Measurements from ENCODE around the gene MDGA2. TPM values are rescaled to one million over a fixed set of nuclear protein-coding genes. Genes with fewer than 3 reads are reported as not detected.

MDGA2 gene
- total and polyA plus RNA-seq, 2 of the 13 experiments (the other 11 are each of a cell fraction or from before 2014, with no cell fraction given): not detected

DNA sequence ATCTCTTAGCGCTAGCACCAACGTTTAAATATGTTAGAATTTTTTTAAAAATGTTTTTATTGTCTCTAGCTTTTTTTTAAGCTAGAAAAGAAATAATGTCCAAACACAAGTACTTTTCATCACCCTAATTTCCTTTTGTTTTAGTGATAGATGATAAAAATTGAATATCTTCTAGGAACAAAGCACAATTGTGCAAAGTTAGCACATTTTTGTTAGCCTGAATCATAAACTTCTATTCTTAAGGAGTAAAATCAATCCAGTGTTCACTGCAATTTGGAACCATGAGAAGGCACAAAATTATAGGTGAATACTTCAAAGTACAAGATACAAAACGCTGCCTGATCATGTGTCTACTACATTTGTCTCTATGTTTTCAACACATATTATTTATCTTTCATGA, 615.4 kb downstream of the MDGA2 start:
- POLR2A ChIA-PET: no interaction called here
- no TSS peak for BruUV-seq (replicated peaks)
- WGBS (ENCODE audit: low lambda C conversion rate): 0% methylated on average over 3 of the region's 3 CpGs

DNA sequence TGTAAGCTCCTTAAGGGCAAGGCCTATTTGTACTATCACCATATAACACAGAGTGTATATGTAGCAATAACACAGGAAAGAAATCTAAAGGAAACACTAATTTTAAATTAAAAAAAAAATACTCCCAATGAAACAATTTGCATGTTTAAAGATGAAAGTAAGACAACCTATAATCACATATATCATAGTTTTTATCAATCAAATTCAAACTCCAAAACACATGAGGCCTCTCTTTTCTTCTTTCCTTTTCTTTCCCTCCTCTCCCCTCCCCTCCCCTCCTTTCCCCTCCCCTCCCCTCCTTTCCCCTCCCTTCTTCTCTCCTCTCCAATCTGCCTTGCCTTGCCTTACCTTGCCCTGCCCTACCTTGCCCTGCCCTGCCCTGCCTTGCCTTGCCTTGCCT, 618.0 kb downstream of the MDGA2 start:
- in situ Hi-C loops (cut with HindIII; ENCODE audit: extremely low pct_ligation_motif_present, low pct_unique_long_range_greater_than_20kb) (no loop called here), intact Hi-C loops (cut with micrococcal nuclease; ENCODE audit: unreplicated experiment) (no loop called here)
- Histone ChIP-seq H3K27ac (ENCODE audit: extremely low read length, insufficient read depth, low read length) (no peak overlapping the region), H3K36me3 (replicated peaks in 1 of 2; ENCODE audit: control insufficient read depth in 1 of 2, insufficient read depth in 2 of 2, low read length in 2 of 2) (no peaks in the 10 kb centered on the region), H3K79me2 (ENCODE audit: insufficient read depth, low read length) (no peaks in the 10 kb centered on the region), H3K9ac (ENCODE audit: insufficient read depth, low read depth, low read length) (no peak overlapping the region), H3K4me3 (replicated peaks in 1 of 3; ENCODE audit: insufficient read depth in 1 of 3, low read depth in 2 of 3, low read length in 3 of 3) (no peak overlapping the region), H3K27me3 (ENCODE audit: control insufficient read depth in 1 of 2, insufficient read depth in 2 of 2, low read length in 2 of 2) (no peaks in the 10 kb centered on the region), H4K20me1 (ENCODE audit: insufficient read depth, low read length) (no peaks in the 10 kb centered on the region), H3K4me1 (ENCODE audit: insufficient read depth, low read length) (no peaks in the 10 kb centered on the region), H3K9me3 (ENCODE audit: low read length) (no peaks in the 10 kb centered on the region), H3K4me2 (ENCODE audit: low read depth, low read length) (no peak overlapping the region), H2AFZ (ENCODE audit: low read length) (no peak overlapping the region)
- POLR2A ChIA-PET: no interaction called here
- DNase-seq (ENCODE audit: low spot score): no peak
- no peak for ATAC-seq
- TF ChIP-seq ZNF678 (CRISPR knock-in tag; IDR thresholded peaks at IDR 0.05) (no peak), ZNF124 (CRISPR knock-in tag; IDR thresholded peaks at IDR 0.05) (no peak), CREM (IDR thresholded peaks at IDR 0.05) (no peak), CREM (CRISPR knock-in tag; IDR thresholded peaks at IDR 0.05) (no peak), ERF (CRISPR knock-in tag; IDR thresholded peaks at IDR 0.05) (no peak), ZFYVE20 (CRISPR knock-in tag; IDR thresholded peaks at IDR 0.05; ENCODE audit: borderline replicate concordance, low read depth) (no peak), HNRNPK (IDR thresholded peaks at IDR 0.05; ENCODE audit: low read depth, low read length, poor library complexity, severe bottlenecking) (peak; percentile 92), ZNF264 (CRISPR knock-in tag; IDR thresholded peaks at IDR 0.05) (no peak), NFE2L2 (IDR thresholded peaks at IDR 0.05; ENCODE audit: low read length) (no peak)
- TF ChIP-seq, protein P1, sequence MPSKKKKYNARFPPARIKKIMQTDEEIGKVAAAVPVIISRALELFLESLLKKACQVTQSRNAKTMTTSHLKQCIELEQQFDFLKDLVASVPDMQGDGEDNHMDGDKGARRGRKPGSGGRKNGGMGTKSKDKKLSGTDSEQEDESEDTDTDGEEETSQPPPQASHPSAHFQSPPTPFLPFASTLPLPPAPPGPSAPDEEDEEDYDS (CRISPR knock-in tag; IDR thresholded peaks at IDR 0.05): no peak
- CTCF ChIA-PET (ENCODE audit: low intra/inter-chr PET ratio, low total read pairs): no interaction called here
- BruUV-seq (replicated peaks): no TSS peak
- FAIRE-seq: no peak

More for the DNA sequence above, 615.4 kb downstream of the MDGA2 start:
- H3K4me2 ChIP-seq (ENCODE audit: low read depth, low read length): no peak overlapping the region
- H3K36me3 ChIP-seq (replicated peaks in 1 of 2; ENCODE audit: control insufficient read depth in 1 of 2, insufficient read depth in 2 of 2, low read length in 2 of 2): no peaks in the 10 kb centered on the region
- no peak overlapping the region for H2AFZ ChIP-seq (ENCODE audit: low read length)
- intact Hi-C loops (cut with micrococcal nuclease; ENCODE audit: unreplicated experiment): no loop called here
- no peaks in the 10 kb centered on the region for H3K79me2 ChIP-seq (ENCODE audit: insufficient read depth, low read length)
- DNase-seq (ENCODE audit: low spot score): no peak
- FAIRE-seq: no peak
- no peaks in the 10 kb centered on the region for H3K4me1 ChIP-seq (ENCODE audit: insufficient read depth, low read length)
- no peak for ATAC-seq
- in situ Hi-C loops (cut with HindIII; ENCODE audit: extremely low pct_ligation_motif_present, low pct_unique_long_range_greater_than_20kb): no loop called here
- peak; percentile 50 for TF ChIP-seq MAFF (IDR thresholded peaks at IDR 0.05; ENCODE audit: low read depth, low read length)
- peak; percentile 64 to 67 for TF ChIP-seq MAFK (conservative IDR thresholded peaks at IDR 0.05 in 1 of 2, IDR thresholded peaks at IDR 0.05 in 1 of 2; ENCODE audit: low read length in 2 of 2)
- no peak for TF ChIP-seq FOXM1 (CRISPR knock-in tag; IDR thresholded peaks at IDR 0.05)
- TF ChIP-seq, protein P2, sequence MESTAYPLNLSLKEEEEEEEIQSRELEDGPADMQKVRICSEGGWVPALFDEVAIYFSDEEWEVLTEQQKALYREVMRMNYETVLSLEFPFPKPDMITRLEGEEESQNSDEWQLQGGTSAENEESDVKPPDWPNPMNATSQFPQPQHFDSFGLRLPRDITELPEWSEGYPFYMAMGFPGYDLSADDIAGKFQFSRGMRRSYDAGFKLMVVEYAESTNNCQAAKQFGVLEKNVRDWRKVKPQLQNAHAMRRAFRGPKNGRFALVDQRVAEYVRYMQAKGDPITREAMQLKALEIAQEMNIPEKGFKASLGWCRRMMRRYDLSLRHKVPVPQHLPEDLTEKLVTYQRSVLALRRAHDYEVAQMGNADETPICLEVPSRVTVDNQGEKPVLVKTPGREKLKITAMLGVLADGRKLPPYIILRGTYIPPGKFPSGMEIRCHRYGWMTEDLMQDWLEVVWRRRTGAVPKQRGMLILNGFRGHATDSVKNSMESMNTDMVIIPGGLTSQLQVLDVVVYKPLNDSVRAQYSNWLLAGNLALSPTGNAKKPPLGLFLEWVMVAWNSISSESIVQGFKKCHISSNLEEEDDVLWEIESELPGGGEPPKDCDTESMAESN (CRISPR knock-in tag; conservative IDR thresholded peaks at IDR 0.05): no peak
- TF ChIP-seq ZNF615 (CRISPR knock-in tag; IDR thresholded peaks at IDR 0.05; ENCODE audit: borderline replicate concordance): no peak
- H4K20me1 ChIP-seq (ENCODE audit: insufficient read depth, low read length): no peaks in the 10 kb centered on the region
- no peaks in the 10 kb centered on the region for H3K9me3 ChIP-seq (ENCODE audit: low read length)
- no peak overlapping the region for H3K9ac ChIP-seq (ENCODE audit: insufficient read depth, low read depth, low read length)
- no peak overlapping the region for H3K4me3 ChIP-seq (replicated peaks in 1 of 3; ENCODE audit: insufficient read depth in 1 of 3, low read depth in 2 of 3, low read length in 3 of 3)
- CTCF ChIA-PET (ENCODE audit: low intra/inter-chr PET ratio, low total read pairs): no interaction called here
- no peak overlapping the region for H3K27ac ChIP-seq (ENCODE audit: extremely low read length, insufficient read depth, low read length)
- H3K27me3 ChIP-seq (ENCODE audit: control insufficient read depth in 1 of 2, insufficient read depth in 2 of 2, low read length in 2 of 2): no peaks in the 10 kb centered on the region

All from HepG2 (cell line).